Fibroblast of peridontal ligament (primary cell): ENCODE results near the gene RNU6-9.

Source experiments
- DNase-seq: peaks from one replicate; pipeline ENCODE4 v3.0.0-alpha.2; 2010; ENCODE audit errors: extremely low read depth

Gene RNU6-9

GRCh38 chr19:918481-919198, 25.4 kb downstream of the RNU6-9 start:
- no peak for DNase-seq

GRCh38 chr19:919199-920050, 26.1 kb downstream of the RNU6-9 start:
- no peak for DNase-seq

- DNase-seq = no peak
These were observed 27.0 kb downstream of the RNU6-9 start for GRCh38 chr19:920051-920864.

DNA sequence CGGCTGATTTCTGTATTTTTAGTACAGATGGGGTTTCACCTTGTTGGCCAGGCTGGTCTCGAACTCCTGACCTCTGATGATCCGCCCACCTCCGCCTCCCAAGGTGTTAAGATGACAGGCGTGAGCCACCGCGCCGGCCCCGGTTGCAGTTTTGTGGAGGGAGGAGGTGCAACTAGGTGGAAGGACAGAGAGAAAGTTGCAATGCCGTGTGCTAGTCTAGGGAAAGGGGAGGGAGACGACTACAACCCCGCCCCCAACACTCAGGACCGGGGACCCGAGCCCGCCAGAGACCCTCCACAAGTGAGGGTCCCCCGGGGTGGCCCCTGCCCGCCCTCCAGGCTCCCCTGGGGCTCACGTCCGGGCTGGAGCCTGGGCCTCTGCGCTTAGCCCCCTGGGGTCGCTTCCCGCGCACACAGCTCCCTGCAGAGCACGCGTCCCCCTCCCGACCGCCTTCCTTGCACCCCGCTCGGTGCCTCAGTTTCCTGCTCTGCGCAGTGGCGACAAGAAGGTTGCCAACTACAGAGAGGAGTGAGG, 31.3 kb downstream of the RNU6-9 start:
- DNase-seq = no peak

DNA sequence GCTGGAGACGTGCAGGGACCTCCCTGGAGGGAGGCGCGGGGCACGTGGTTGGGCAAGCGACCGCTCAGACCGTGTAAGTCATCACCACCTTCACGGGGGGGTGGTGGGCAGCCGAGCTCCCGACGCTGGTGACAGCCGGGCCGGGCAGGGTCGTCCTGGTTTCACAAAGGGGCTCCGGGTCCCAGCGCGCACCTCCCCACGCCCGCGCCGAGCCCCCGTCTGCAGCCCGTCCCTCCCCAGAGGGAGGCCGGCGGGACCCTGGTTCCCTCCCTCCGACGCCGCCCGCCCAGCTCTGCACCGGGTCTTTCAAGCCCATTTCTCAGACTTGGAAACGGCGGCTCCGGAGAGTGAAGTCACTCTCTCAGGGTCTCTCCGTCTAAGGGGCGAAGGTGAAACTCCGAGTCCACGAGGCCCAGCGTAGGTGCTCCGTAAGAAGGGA, 31.8 kb downstream of the RNU6-9 start:
- DNase-seq = no peak

- DNase-seq = peak; percentile 76
These were observed 32.4 kb downstream of the RNU6-9 start, which contains the start of gene ARID3A for GRCh38 chr19:925526-926322. ARID3A (plus strand) TSS chr19:926035; CDS start chr19:929529, 3,494 bp downstream.

DNA sequence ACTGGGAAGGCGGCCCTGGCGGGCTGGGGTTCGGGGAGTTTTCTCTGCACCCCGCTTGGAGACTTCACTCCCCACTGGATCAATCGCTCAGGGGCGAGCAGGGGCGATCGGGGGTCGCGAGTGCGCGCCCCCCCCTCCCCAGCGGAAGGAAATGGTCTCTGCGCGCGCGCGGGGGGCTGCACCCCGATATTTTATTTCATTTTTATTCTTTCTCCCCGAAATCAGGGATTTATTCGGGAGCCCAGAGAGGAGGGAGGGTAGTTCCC, 33.0 kb downstream of the RNU6-9 start:
- DNase-seq = no peak

- DNase-seq = peak; percentile 40
These were observed 33.5 kb downstream of the RNU6-9 start for GRCh38 chr19:926589-927350.

DNA sequence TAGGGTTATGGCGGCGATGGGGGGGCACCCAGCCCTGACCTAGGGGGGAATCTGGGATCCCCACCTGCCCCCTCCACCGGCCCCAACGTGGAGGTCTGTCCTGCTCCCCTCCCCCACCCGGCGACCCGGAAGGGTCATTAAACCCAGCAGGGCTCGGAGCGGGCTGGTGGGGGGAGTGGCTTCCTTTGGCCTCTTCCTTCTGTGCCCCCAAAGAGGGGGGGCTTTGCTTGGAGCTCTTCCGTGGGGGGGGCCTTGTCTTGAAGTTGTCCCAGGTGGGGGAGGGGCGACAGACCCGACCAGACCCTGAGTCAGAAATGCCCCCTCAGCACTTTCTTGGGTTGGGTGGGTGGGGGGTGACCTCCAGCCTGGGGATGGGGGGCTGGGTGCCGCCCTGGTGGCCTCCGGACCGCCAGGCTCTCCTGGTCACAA, 34.1 kb downstream of the RNU6-9 start:
- no peak for DNase-seq

DNA sequence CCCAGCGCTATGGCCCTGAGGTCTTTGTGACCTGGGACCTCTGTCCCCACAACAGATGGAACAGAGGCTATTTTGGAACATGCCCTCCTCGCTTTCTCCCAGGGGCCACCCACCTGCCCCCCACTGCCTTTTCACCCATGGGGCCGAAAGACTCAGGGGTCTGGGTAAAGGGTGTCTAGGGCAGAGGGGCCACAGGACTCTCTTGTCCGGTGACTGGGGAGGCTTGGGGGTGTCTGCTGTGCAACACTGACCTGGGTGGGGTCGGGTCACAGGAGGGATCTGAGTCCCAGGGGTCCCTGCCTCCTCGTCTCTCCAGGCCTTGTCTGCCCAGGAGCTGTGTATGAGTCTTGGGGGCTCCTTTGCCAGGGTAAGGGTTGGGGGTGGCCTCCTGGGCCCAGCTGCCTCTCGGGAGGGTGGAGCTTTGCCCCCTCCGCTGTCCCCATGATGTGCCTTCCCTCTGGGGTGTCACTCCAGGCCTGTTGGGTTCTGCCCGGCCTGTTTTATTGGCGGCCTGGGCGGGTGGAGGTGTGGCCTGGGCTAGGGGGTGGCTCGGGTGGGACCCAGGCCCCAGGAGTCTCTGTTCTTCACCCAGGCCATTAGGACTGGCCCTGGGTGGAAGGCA, 34.6 kb downstream of the RNU6-9 start:
- DNase-seq = no peak

- DNase-seq = no peak
These were observed 35.4 kb downstream of the RNU6-9 start for GRCh38 chr19:928471-929202.

DNA sequence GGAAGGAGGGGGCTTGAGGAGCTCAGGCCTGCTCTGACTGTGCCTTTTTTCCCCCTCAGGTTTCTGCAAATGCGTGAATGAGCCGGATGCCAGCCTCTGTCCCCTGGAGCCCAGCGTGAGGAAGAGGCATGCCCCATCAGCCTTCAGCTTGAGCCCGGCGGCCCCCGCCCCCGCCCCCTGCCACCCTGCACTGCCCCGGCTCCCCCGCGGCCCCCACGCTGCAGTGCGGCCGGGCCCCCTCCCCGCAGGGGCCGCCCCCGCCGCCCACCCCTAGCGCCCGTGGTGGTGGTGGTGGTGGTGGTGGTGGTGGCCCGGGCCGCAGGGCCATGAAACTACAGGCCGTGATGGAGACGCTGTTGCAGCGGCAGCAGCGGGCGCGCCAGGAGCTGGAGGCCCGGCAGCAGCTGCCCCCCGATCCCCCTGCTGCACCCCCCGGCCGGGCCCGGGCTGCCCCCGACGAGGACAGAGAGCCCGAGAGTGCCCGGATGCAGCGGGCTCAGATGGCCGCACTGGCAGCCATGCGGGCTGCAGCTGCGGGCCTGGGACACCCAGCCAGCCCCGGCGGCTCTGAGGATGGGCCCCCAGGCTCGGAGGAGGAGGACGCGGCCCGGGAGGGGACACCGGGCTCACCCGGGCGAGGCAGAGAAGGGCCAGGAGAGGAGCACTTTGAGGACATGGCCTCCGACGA, 36.1 kb downstream of the RNU6-9 start:
- no peak for DNase-seq

- DNase-seq = no peak
These were observed 36.6 kb downstream of the RNU6-9 start for GRCh38 chr19:929891-930258.

GRCh38 chr19:931860-932647, 38.8 kb downstream of the RNU6-9 start:
- DNase-seq = no peak

- peak; percentile 89 for DNase-seq
These were observed 39.6 kb downstream of the RNU6-9 start for GRCh38 chr19:932648-933552.

GRCh38 chr19:933553-933882, 40.2 kb downstream of the RNU6-9 start:
- DNase-seq = no peak

DNA sequence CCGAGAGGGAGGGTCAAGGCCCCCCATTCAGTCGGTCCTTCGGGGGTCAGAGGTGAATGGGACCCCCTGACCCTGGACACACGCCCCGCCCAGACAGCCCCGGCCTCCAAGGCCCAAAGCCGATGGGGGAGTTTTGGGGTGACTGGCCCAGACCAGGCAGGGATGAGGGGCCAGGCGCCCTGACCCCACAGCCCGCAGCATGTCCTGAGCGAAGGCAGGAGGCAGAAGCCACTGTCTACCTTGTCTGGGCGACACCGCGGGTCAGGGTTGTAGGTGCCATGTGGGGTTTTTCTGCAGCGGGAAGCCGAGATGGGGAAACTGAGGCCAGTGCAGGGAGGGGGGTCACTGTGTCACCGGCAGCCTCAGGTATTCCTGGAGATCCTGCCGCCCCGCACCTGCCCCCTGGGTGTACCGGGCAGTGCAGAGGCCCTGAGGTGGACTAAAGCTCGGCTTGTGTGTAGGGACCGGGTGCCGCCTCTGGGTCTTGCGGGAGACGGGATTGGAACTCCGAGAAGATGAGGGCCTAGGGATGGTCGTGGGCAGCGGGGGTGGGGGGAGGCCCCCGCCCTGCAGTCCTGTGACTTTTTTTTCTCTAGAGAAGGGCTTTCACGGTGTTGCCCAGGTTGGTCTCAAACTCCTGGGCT, 41.0 kb downstream of the RNU6-9 start:
- no peak for DNase-seq
